ENCODE measurements around the gene USP28.

DNA sequence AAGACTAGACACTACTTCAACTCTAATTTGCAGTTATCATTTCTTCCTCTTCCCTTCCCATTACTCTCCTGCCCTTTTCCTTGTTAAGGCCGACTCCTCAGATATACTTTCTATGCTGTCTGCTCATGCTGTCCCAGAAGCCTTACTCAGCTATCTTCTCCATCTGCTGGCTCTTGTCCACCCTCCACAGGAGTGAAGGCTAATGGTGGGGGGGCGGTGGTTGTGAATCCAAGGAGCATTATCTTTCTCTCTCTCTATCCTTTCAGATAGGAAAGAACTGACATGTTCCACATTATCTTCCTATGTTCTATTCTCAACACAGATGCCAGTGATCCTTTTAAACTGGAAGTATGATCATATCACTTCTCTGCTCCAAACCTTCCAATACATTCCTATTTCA, 37.4 kb downstream of the USP28 start:
- TF ChIP-seq, protein P1, sequence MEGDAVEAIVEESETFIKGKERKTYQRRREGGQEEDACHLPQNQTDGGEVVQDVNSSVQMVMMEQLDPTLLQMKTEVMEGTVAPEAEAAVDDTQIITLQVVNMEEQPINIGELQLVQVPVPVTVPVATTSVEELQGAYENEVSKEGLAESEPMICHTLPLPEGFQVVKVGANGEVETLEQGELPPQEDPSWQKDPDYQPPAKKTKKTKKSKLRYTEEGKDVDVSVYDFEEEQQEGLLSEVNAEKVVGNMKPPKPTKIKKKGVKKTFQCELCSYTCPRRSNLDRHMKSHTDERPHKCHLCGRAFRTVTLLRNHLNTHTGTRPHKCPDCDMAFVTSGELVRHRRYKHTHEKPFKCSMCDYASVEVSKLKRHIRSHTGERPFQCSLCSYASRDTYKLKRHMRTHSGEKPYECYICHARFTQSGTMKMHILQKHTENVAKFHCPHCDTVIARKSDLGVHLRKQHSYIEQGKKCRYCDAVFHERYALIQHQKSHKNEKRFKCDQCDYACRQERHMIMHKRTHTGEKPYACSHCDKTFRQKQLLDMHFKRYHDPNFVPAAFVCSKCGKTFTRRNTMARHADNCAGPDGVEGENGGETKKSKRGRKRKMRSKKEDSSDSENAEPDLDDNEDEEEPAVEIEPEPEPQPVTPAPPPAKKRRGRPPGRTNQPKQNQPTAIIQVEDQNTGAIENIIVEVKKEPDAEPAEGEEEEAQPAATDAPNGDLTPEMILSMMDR (IDR thresholded peaks at IDR 0.05) = no peak
- no peak for TF ChIP-seq POLR2A (IDR thresholded peaks at IDR 0.05)

Data from Peyer's patch (tissue), 4 donors.